Measurements from ENCODE around the gene NOX5.

The NOX5 gene

DNA sequence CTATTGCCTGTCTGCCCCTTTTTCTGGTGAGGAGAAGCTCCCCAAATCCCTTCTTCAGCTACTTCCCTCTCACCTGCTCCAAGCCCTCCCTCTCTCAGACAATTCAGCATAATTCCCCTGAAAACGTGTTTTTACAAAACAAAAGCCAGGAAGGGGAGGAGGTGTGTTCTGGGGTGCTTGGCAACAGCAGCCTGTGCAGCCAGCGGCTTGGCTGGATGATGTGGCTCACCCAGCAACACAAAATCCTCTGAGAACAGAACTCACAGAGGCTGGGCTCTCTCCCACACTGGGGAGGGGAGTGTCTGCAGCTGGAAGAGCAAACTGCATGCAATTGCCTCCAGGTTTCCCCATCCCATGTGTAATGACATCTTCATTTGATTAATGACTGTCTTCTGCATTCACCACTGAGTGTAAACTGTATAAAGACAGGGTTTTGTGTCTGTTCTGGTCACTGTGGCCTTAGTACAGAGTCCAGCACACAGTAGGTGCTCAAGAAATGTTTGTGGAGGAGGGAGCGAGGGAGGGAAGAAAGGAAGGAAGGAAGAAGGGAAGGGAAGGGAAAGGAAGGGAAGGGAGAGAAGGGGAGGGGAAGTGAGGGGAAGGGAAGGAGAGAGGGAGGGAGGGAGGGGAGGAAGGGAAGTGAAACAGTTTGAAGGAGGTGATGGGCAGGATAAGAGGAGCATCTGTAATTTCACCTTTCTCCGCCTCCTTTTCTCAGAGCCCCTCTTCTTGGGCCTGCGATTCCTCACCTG, 75.9 kb downstream of the NOX5 start:
- WGBS = 58% methylated on average over 5 of the region's 5 CpGs

DNA sequence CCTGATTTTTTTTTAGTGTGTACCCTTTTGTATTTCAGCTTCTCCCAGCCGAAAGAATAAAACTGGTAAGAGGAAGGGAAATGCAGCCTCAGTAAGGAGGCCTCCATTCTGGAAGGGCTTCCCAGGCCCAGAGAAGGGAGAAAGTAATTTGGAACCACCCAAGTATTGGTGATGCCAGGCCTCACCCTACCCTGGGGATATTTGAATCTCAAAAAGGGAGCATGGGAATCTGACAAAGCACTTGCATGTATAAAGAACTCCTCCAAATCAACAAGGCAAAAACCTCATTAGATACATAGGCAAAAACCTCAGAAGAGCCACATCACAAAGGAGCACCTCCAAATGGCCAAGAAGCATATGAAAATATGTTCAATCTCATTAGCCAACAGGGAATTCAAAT, 77.2 kb downstream of the NOX5 start:
- Histone ChIP-seq H4K91ac (ENCODE audit: low read length) (no peak overlapping the region), H3K9ac (ENCODE audit: low read length) (no peak overlapping the region), H2AK5ac (ENCODE audit: low read length, severe bottlenecking) (no peak overlapping the region), H2BK5ac (ENCODE audit: low read depth, low read length, poor library complexity, severe bottlenecking) (no peak overlapping the region), H3K4me3 (ENCODE audit: insufficient read depth in 1 of 2, low read depth in 1 of 2, low read length in 2 of 2) (no peak overlapping the region), H2BK15ac (ENCODE audit: low read depth, poor library complexity, severe bottlenecking) (no peak overlapping the region), H2AFZ (ENCODE audit: low read depth, low read length) (no peak overlapping the region), H3K23ac (ENCODE audit: low read length in 2 of 2) (no peak overlapping the region), H3K79me1 (replicated peaks; ENCODE audit: low read length, poor library complexity, severe bottlenecking) (no peaks in the 10 kb centered on the region), H3K4me2 (ENCODE audit: low read length, poor library complexity, severe bottlenecking) (no peak overlapping the region), H3K9me3 (ENCODE audit: control insufficient read depth, low read length) (no peaks in the 10 kb centered on the region), H2BK12ac (ENCODE audit: low read length in 2 of 2) (no peak overlapping the region), H3K36me3 (ENCODE audit: control insufficient read depth in 1 of 2, insufficient read depth in 2 of 2, low read depth in 1 of 2, low read length in 2 of 2) (no peaks in the 10 kb centered on the region), H3K14ac (ENCODE audit: low read length in 2 of 2) (no peak overlapping the region), H3K27ac (ENCODE audit: low read length, poor library complexity, severe bottlenecking) (no peak overlapping the region), H3K4me1 (ENCODE audit: control insufficient read depth, insufficient read depth, low read depth, low read length) (peaks cover 14% of the 10 kb centered on the region), H3K4ac (ENCODE audit: low read depth in 1 of 2, low read length in 2 of 2) (no peak overlapping the region), H2BK120ac (ENCODE audit: low read depth, low read length) (no peak overlapping the region), H3K27me3 (ENCODE audit: control insufficient read depth in 1 of 2, insufficient read depth in 1 of 2, low read length in 2 of 2) (peaks cover 31 to 49% of the 10 kb centered on the region in 2 experiments), H3K18ac (ENCODE audit: low read depth in 1 of 2, low read length in 2 of 2) (no peak overlapping the region), H4K8ac (ENCODE audit: low read length) (no peak overlapping the region)
- DNase-seq = no peak
- WGBS = 81% methylated on average over 1 of the region's 1 CpG

More for the DNA sequence above, 75.9 kb downstream of the NOX5 start:
- no peaks in the 10 kb centered on the region for H3K9me3 ChIP-seq (ENCODE audit: control insufficient read depth, low read length)
- peaks cover 23 to 45% of the 10 kb centered on the region in 2 experiments for H3K27me3 ChIP-seq (ENCODE audit: control insufficient read depth in 1 of 2, insufficient read depth in 1 of 2, low read length in 2 of 2)
- no peaks in the 10 kb centered on the region for H3K36me3 ChIP-seq (ENCODE audit: control insufficient read depth in 1 of 2, insufficient read depth in 2 of 2, low read depth in 1 of 2, low read length in 2 of 2)
- no peak overlapping the region for H3K14ac ChIP-seq (ENCODE audit: low read length in 2 of 2)
- no peak overlapping the region for H2AK5ac ChIP-seq (ENCODE audit: low read length, severe bottlenecking)
- H3K23ac ChIP-seq (ENCODE audit: low read length in 2 of 2) = peak overlapping the region in 1 of 2 experiments; percentile 54
- H4K91ac ChIP-seq (ENCODE audit: low read length) = no peak overlapping the region
- no peak overlapping the region for H3K4ac ChIP-seq (ENCODE audit: low read depth in 1 of 2, low read length in 2 of 2)
- peak; percentile 59 for DNase-seq
- no peak overlapping the region for H2BK5ac ChIP-seq (ENCODE audit: low read depth, low read length, poor library complexity, severe bottlenecking)
- no peak overlapping the region for H2AFZ ChIP-seq (ENCODE audit: low read depth, low read length)
- no peak overlapping the region for H3K4me2 ChIP-seq (ENCODE audit: low read length, poor library complexity, severe bottlenecking)
- no peak overlapping the region for H2BK15ac ChIP-seq (ENCODE audit: low read depth, poor library complexity, severe bottlenecking)
- H3K27ac ChIP-seq (ENCODE audit: low read length, poor library complexity, severe bottlenecking) = no peak overlapping the region
- no peak overlapping the region for H3K9ac ChIP-seq (ENCODE audit: low read length)
- no peak overlapping the region for H4K8ac ChIP-seq (ENCODE audit: low read length)
- no peak overlapping the region for H2BK12ac ChIP-seq (ENCODE audit: low read length in 2 of 2)
- H3K4me1 ChIP-seq (ENCODE audit: control insufficient read depth, insufficient read depth, low read depth, low read length) = peaks cover 12% of the 10 kb centered on the region
- H3K18ac ChIP-seq (ENCODE audit: low read depth in 1 of 2, low read length in 2 of 2) = no peak overlapping the region
- H3K79me1 ChIP-seq (replicated peaks; ENCODE audit: low read length, poor library complexity, severe bottlenecking) = no peaks in the 10 kb centered on the region
- no peak overlapping the region for H2BK120ac ChIP-seq (ENCODE audit: low read depth, low read length)
- no peak overlapping the region for H3K4me3 ChIP-seq (ENCODE audit: insufficient read depth in 1 of 2, low read depth in 1 of 2, low read length in 2 of 2)

- H3K9me3 ChIP-seq (ENCODE audit: control insufficient read depth, low read length) = no peaks in the 10 kb centered on the region
- no peak overlapping the region for H3K23ac ChIP-seq (ENCODE audit: low read length in 2 of 2)
- H3K4me1 ChIP-seq (ENCODE audit: control insufficient read depth, insufficient read depth, low read depth, low read length) = peaks cover 14% of the 10 kb centered on the region
- no peak overlapping the region for H2BK120ac ChIP-seq (ENCODE audit: low read depth, low read length)
- no peak overlapping the region for H3K14ac ChIP-seq (ENCODE audit: low read length in 2 of 2)
- no peak overlapping the region for H3K4me2 ChIP-seq (ENCODE audit: low read length, poor library complexity, severe bottlenecking)
- no peak overlapping the region for H2AFZ ChIP-seq (ENCODE audit: low read depth, low read length)
- no peak overlapping the region for H4K8ac ChIP-seq (ENCODE audit: low read length)
- H2BK5ac ChIP-seq (ENCODE audit: low read depth, low read length, poor library complexity, severe bottlenecking) = no peak overlapping the region
- H2BK15ac ChIP-seq (ENCODE audit: low read depth, poor library complexity, severe bottlenecking) = no peak overlapping the region
- DNase-seq = peak; percentile 64
- H3K79me1 ChIP-seq (replicated peaks; ENCODE audit: low read length, poor library complexity, severe bottlenecking) = no peaks in the 10 kb centered on the region
- H3K4me3 ChIP-seq (ENCODE audit: insufficient read depth in 1 of 2, low read depth in 1 of 2, low read length in 2 of 2) = no peak overlapping the region
- no peak overlapping the region for H3K9ac ChIP-seq (ENCODE audit: low read length)
- H3K36me3 ChIP-seq (ENCODE audit: control insufficient read depth in 1 of 2, insufficient read depth in 2 of 2, low read depth in 1 of 2, low read length in 2 of 2) = no peaks in the 10 kb centered on the region
- no peak overlapping the region for H4K91ac ChIP-seq (ENCODE audit: low read length)
- H2AK5ac ChIP-seq (ENCODE audit: low read length, severe bottlenecking) = no peak overlapping the region
- no peak overlapping the region for H2BK12ac ChIP-seq (ENCODE audit: low read length in 2 of 2)
- H3K27me3 ChIP-seq (ENCODE audit: control insufficient read depth in 1 of 2, insufficient read depth in 1 of 2, low read length in 2 of 2) = peaks cover 28 to 49% of the 10 kb centered on the region in 2 experiments
- 87% methylated on average over 5 of the region's 7 CpGs for WGBS
- H3K4ac ChIP-seq (ENCODE audit: low read depth in 1 of 2, low read length in 2 of 2) = no peak overlapping the region
- H3K27ac ChIP-seq (ENCODE audit: low read length, poor library complexity, severe bottlenecking) = no peak overlapping the region
- H3K18ac ChIP-seq (ENCODE audit: low read depth in 1 of 2, low read length in 2 of 2) = no peak overlapping the region
These were observed 77.7 kb downstream of the NOX5 start for GRCh38 chr15:69092159-69092558.

DNA sequence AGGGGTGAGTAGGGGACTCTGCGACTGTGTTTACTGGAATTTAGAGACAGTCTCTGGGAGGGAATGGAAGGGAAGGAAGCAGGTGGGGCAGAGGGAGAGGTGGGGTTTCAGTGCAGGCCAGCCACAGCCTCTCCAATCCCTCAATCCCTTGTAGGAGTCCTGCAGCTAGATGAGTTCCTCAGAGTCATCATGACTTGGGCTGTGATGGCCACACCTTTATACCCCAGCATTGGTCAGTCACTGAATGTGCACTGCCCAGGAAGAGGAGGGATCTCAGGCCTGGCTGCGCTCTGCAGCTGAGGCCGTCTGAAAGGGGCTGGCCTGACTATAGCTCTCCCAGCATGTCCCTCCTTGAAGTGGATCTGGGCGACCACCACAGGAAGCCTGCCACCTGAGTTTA, 78.6 kb downstream of the NOX5 start:
- H2AFZ ChIP-seq (ENCODE audit: low read depth, low read length) = no peak overlapping the region
- H2BK12ac ChIP-seq (ENCODE audit: low read length in 2 of 2) = no peak overlapping the region
- no peaks in the 10 kb centered on the region for H3K79me1 ChIP-seq (replicated peaks; ENCODE audit: low read length, poor library complexity, severe bottlenecking)
- no peak overlapping the region for H2BK15ac ChIP-seq (ENCODE audit: low read depth, poor library complexity, severe bottlenecking)
- DNase-seq = no peak
- H3K18ac ChIP-seq (ENCODE audit: low read depth in 1 of 2, low read length in 2 of 2) = no peak overlapping the region
- H2BK120ac ChIP-seq (ENCODE audit: low read depth, low read length) = no peak overlapping the region
- H3K27ac ChIP-seq (ENCODE audit: low read length, poor library complexity, severe bottlenecking) = no peak overlapping the region
- 62% methylated on average over 4 of the region's 4 CpGs for WGBS
- no peak overlapping the region for H3K4me3 ChIP-seq (ENCODE audit: insufficient read depth in 1 of 2, low read depth in 1 of 2, low read length in 2 of 2)
- H3K14ac ChIP-seq (ENCODE audit: low read length in 2 of 2) = no peak overlapping the region
- H3K23ac ChIP-seq (ENCODE audit: low read length in 2 of 2) = no peak overlapping the region
- peak overlapping the region; percentile 53 for H2AK5ac ChIP-seq (ENCODE audit: low read length, severe bottlenecking)
- peaks cover 26 to 39% of the 10 kb centered on the region in 2 experiments for H3K27me3 ChIP-seq (ENCODE audit: control insufficient read depth in 1 of 2, insufficient read depth in 1 of 2, low read length in 2 of 2)
- no peak overlapping the region for H2BK5ac ChIP-seq (ENCODE audit: low read depth, low read length, poor library complexity, severe bottlenecking)
- H3K9me3 ChIP-seq (ENCODE audit: control insufficient read depth, low read length) = no peaks in the 10 kb centered on the region
- H3K9ac ChIP-seq (ENCODE audit: low read length) = no peak overlapping the region
- H3K4me2 ChIP-seq (ENCODE audit: low read length, poor library complexity, severe bottlenecking) = no peak overlapping the region
- H4K91ac ChIP-seq (ENCODE audit: low read length) = peak overlapping the region; percentile 14
- peaks cover 10% of the 10 kb centered on the region for H3K4me1 ChIP-seq (ENCODE audit: control insufficient read depth, insufficient read depth, low read depth, low read length)
- no peak overlapping the region for H3K4ac ChIP-seq (ENCODE audit: low read depth in 1 of 2, low read length in 2 of 2)
- no peaks in the 10 kb centered on the region for H3K36me3 ChIP-seq (ENCODE audit: control insufficient read depth in 1 of 2, insufficient read depth in 2 of 2, low read depth in 1 of 2, low read length in 2 of 2)
- no peak overlapping the region for H4K8ac ChIP-seq (ENCODE audit: low read length)

Data from mesenchymal stem cell (in vitro differentiated cells and primary cell).